ENCODE data around the gene TOMM5. TPM values are rescaled to one million over a fixed set of nuclear protein-coding genes. Genes with fewer than 3 reads are reported as not detected.

TOMM5 gene
- total and polyA plus RNA-seq, 2 of the 4 experiments (the other 2 are of a cell fraction), result 159 to 206 TPM

GRCh38 chr9:37593883-37594448 lies 1.6 kb upstream of the TOMM5 start:
- no peaks in the 10 kb centered on the region for H3K9me3 ChIP-seq (ENCODE audit: control insufficient read depth, insufficient read depth, low read length)
- intact Hi-C loops (cut with micrococcal nuclease) (loop anchor here (5.0 kb wide), 2 partner anchors 308 to 768 kb away; partner anchors contain the start of gene SLC25A51), dilution Hi-C loops (cut with HindIII; ENCODE audit: low sequenced_read_pairs, unreplicated experiment) (no loop called here), in situ Hi-C loops (cut with MboI; ENCODE audit: low sequenced_read_pairs) (no loop called here)
- no peak overlapping the region for H3K18ac ChIP-seq (ENCODE audit: low read depth, low read length)
- no peak overlapping the region for H3K9ac ChIP-seq (ENCODE audit: low read depth, low read length)
- no peaks in the 10 kb centered on the region for H3K27me3 ChIP-seq (ENCODE audit: control insufficient read depth, insufficient read depth, low read length)
- H4K91ac ChIP-seq (ENCODE audit: insufficient read depth, low read depth, low read length), result no peak overlapping the region
- peak overlapping the region; percentile 47; the same call in 1 of the 2 replicates for H3K4me2 ChIP-seq (ENCODE audit: low read depth, low read length)
- CTCF ChIA-PET, result interaction anchor here (0.7 kb wide), 1 partner anchor 33 kb away, joined by 3 read pairs; no protein-coding TSS in a partner anchor
- peaks cover 2% of the 10 kb centered on the region; the same call in 1 of the 2 replicates for H3K36me3 ChIP-seq (ENCODE audit: control insufficient read depth, insufficient read depth, low read length)
- H2BK120ac ChIP-seq (ENCODE audit: low read depth, low read length), result no peak overlapping the region
- peaks cover 6% of the 10 kb centered on the region; the same call in 1 of the 2 replicates for H4K20me1 ChIP-seq (ENCODE audit: insufficient read depth, low read length)
- TF ChIP-seq BHLHE40 (IDR thresholded peaks at IDR 0.05; ENCODE audit: low read depth, low read length) (no peak), POLR2A (IDR thresholded peaks at IDR 0.05; ENCODE audit: low read depth, low read length) (no peak), CEBPB (IDR thresholded peaks at IDR 0.05; ENCODE audit: low read depth, low read length) (no peak), RCOR1 (IDR thresholded peaks at IDR 0.05; ENCODE audit: insufficient replicate concordance, low read length) (no peak), MXI1 (IDR thresholded peaks at IDR 0.05; ENCODE audit: borderline replicate concordance, low read depth, low read length) (no peak), NFE2L2 (IDR thresholded peaks at IDR 0.05; ENCODE audit: low read depth, low read length) (no peak), MAZ (IDR thresholded peaks at IDR 0.05; ENCODE audit: borderline replicate concordance, low read depth, low read length) (no peak), MAFK (IDR thresholded peaks at IDR 0.05; ENCODE audit: low read depth, low read length) (no peak), FOS (IDR thresholded peaks at IDR 0.05; ENCODE audit: low read depth, low read length) (no peak), SMC3 (IDR thresholded peaks at IDR 0.05; ENCODE audit: low read depth, low read length) (no peak), RFX5 (IDR thresholded peaks at IDR 0.05; ENCODE audit: low read depth, low read length) (no peak), CTCF (conservative IDR thresholded peaks at IDR 0.05; ENCODE audit: low read depth, low read length) (no peak), USF2 (IDR thresholded peaks at IDR 0.05; ENCODE audit: low read depth, low read length) (no peak), ELK1 (IDR thresholded peaks at IDR 0.05; ENCODE audit: borderline replicate concordance, low read depth, low read length) (no peak), CHD1 (IDR thresholded peaks at IDR 0.05; ENCODE audit: low read depth, low read length) (no peak), RAD21 (IDR thresholded peaks at IDR 0.05; ENCODE audit: low read length) (no peak)
- ATAC-seq (ENCODE audit: low read depth) (no peak), DNase-seq (no peak)
- H3K9me1 ChIP-seq (ENCODE audit: insufficient read depth, low read length), result 0 out of 2 replicates have a peak, but pooled peaks cover 2% of the 10 kb centered on the region
- no peak overlapping the region for H4K5ac ChIP-seq (ENCODE audit: low read depth, low read length)
- peak overlapping the region; percentile 85 for H2AFZ ChIP-seq (replicated peaks; ENCODE audit: low read length, poor library complexity)
- no peak overlapping the region for H3K14ac ChIP-seq (replicated peaks; ENCODE audit: low read depth, low read length)
- POLR2A ChIA-PET (ENCODE audit: unreplicated experiment), result no interaction called here
- no peak overlapping the region for H3K4ac ChIP-seq (ENCODE audit: low read depth, low read length)
- no peak overlapping the region for H2BK5ac ChIP-seq (ENCODE audit: low read depth, low read length, poor library complexity, severe bottlenecking)
- H2BK20ac ChIP-seq (ENCODE audit: low read depth, low read length), result no peak overlapping the region
- no peak overlapping the region for H4K8ac ChIP-seq (ENCODE audit: low read depth in 2 of 2, low read length in 2 of 2)
- no peak overlapping the region for H2AK9ac ChIP-seq (replicated peaks; ENCODE audit: low read depth, low read length, poor library complexity)
- H3K27ac ChIP-seq (ENCODE audit: insufficient read depth, low read length), result no peak overlapping the region
- H2AK5ac ChIP-seq (ENCODE audit: low read depth, low read length), result no peak overlapping the region
- no peak overlapping the region for H3K4me3 ChIP-seq (ENCODE audit: insufficient read depth, low read depth, low read length)
- H3K56ac ChIP-seq (ENCODE audit: extremely low read depth, insufficient read depth, low read length), result no peak overlapping the region
- no TSS peak for BruUV-seq (replicated peaks)
- peaks cover 3% of the 10 kb centered on the region; the same call in 1 of the 2 replicates for H3K4me1 ChIP-seq (ENCODE audit: control insufficient read depth, insufficient read depth, low read length)
- no peak overlapping the region for H2BK15ac ChIP-seq (ENCODE audit: low read depth, low read length)
- H3K79me1 ChIP-seq (ENCODE audit: low read depth in 1 of 2, low read length in 2 of 2), result peaks cover 4 to 12% of the 10 kb centered on the region in 2 experiments; a peak in 2 of 4 replicates
- WGBS, 2 experiments (ENCODE audit: extremely low coverage in 2 of 2, insufficient read length in 1 of 2), result 75% methylated on average over 3 of the region's 6 CpGs; no CpG with 5 or more reads in 1 of the 2 experiments
- H3K23ac ChIP-seq (ENCODE audit: low read depth, low read length), result no peak overlapping the region
